Measurements from ENCODE around the gene MRFAP1L1. TPM values are rescaled to one million over a fixed set of nuclear protein-coding genes. Genes with fewer than 3 reads are reported as not detected.
A peak's percentile ranks its signal among the peaks of the same experiment; 100 is the strongest.

MRFAP1L1 gene
- polyA plus RNA-seq, 1 donor (not counting 4 experiments of a cell fraction or from before 2014, with no cell fraction given): 77.9 TPM

DNA sequence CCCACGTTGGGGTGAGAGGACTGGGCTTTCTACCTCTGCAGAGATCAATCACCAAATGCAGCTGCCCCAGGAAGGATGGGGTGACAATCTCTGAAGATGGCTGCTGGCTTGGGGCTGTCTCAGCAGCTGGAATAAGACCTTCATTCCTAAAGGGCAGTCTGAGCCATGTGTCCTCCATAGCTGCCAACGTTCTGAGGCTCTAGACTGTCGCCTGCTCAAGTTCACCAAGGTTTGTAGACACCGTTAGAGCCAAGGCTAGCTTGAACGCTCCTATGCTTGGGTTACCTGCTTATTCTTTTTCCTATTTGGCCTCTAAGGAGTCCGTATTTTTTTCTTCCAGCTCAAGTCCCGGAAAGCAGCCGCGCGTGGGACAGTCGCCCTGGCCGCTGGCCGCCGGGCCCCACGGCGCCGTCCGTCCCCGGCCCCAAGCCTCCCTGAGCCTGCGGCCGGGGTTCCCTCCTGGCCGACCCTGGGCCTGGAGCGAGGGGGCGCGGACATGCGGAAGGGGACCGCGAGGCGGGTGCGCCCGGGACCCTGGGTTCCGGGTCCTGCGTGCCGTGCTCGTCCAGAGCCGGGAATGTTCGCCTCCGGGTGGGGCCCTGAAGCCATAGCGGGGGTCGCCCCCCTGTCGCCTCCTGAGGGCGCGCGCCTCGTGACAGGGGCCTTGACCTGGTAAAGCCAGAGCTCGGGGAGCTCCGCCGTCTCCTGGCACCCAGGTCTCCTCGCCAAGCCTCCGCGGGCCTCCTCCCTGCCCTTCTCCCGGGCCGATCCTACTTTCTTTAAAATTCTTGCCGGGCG is 45.9 kb downstream of the MRFAP1L1 start:
- dilution Hi-C loops (cut with MboI; ENCODE audit: extremely low pct_ligation_motif_present, low sequenced_read_pairs): no loop called here
- Histone ChIP-seq H3K36me3 (ENCODE audit: control insufficient read depth in 2 of 2, extremely low read depth in 1 of 2, insufficient read depth in 2 of 2, low read length in 2 of 2) (no peaks in the 10 kb centered on the region), H3K4me1 (ENCODE audit: control insufficient read depth, extremely low read depth, insufficient read depth, low read length) (peaks cover 8% of the 10 kb centered on the region), H3K4me3 (ENCODE audit: control insufficient read depth in 2 of 3, extremely low read depth in 1 of 3, insufficient read depth in 2 of 3, low read depth in 1 of 3, low read length in 3 of 3) (no peak overlapping the region), H2AFZ (ENCODE audit: control insufficient read depth, low read length) (no peak overlapping the region), H3K79me2 (ENCODE audit: control insufficient read depth, insufficient read depth, low read length) (no peaks in the 10 kb centered on the region), H3K9ac (ENCODE audit: control insufficient read depth, extremely low read depth, insufficient read depth, low read length) (no peak overlapping the region), H3K9me1 (ENCODE audit: control insufficient read depth, extremely low read depth, insufficient read depth, low read length) (no peaks in the 10 kb centered on the region), H4K20me1 (ENCODE audit: control insufficient read depth, extremely low read depth, insufficient read depth, low read length) (no peaks in the 10 kb centered on the region), H3K27me3 (ENCODE audit: control insufficient read depth, extremely low read depth, insufficient read depth, low read length) (peaks cover 20% of the 10 kb centered on the region), H3K27ac (ENCODE audit: control insufficient read depth, insufficient read depth, low read length) (no peak overlapping the region), H3K4me2 (ENCODE audit: control insufficient read depth, extremely low read depth, insufficient read depth, low read depth, low read length) (no peak overlapping the region), H3K9me3 (ENCODE audit: control insufficient read depth, low read depth, low read length) (no peaks in the 10 kb centered on the region)
- TF ChIP-seq, protein P1, sequence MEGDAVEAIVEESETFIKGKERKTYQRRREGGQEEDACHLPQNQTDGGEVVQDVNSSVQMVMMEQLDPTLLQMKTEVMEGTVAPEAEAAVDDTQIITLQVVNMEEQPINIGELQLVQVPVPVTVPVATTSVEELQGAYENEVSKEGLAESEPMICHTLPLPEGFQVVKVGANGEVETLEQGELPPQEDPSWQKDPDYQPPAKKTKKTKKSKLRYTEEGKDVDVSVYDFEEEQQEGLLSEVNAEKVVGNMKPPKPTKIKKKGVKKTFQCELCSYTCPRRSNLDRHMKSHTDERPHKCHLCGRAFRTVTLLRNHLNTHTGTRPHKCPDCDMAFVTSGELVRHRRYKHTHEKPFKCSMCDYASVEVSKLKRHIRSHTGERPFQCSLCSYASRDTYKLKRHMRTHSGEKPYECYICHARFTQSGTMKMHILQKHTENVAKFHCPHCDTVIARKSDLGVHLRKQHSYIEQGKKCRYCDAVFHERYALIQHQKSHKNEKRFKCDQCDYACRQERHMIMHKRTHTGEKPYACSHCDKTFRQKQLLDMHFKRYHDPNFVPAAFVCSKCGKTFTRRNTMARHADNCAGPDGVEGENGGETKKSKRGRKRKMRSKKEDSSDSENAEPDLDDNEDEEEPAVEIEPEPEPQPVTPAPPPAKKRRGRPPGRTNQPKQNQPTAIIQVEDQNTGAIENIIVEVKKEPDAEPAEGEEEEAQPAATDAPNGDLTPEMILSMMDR (optimal IDR thresholded peaks at IDR 0.05 in 1 of 3, IDR thresholded peaks at IDR 0.05 in 1 of 3, conservative IDR thresholded peaks at IDR 0.05 in 1 of 3; ENCODE audit: extremely low read depth in 1 of 3, insufficient read depth in 2 of 3, low read length in 3 of 3): no peak
- TF ChIP-seq EZH2 (IDR thresholded peaks at IDR 0.05; ENCODE audit: low read length): peak; percentile 67
- FAIRE-seq (no peak), DNase-seq (ENCODE audit: low read depth, low spot score) (no peak)

DNA sequence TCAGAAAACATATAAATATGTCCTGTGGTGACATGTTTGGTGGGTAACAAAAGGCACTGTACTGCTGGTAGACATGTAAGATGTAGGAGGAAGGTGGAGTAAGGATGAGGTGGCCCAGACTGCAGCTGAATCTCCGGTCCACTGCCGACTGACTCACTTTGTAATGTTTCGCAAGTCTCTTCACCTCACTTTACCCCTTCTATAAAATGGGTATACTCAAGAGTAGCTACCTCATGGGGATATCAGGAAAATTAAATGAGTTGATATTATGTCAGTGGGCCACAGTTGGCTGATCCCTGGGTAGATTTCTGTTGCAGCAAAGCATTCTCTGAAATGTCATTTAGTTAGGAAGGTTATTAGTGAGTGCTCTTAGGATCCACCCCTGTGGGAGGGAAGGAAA is 47.1 kb downstream of the MRFAP1L1 start:
- dilution Hi-C loops (cut with MboI; ENCODE audit: extremely low pct_ligation_motif_present, low sequenced_read_pairs): no loop called here
- H3K9me1 ChIP-seq (ENCODE audit: control insufficient read depth, extremely low read depth, insufficient read depth, low read length): no peaks in the 10 kb centered on the region
- H3K9me3 ChIP-seq (ENCODE audit: control insufficient read depth, low read depth, low read length): no peaks in the 10 kb centered on the region
- no peak for DNase-seq (ENCODE audit: low read depth, low spot score)
- H3K27ac ChIP-seq (ENCODE audit: control insufficient read depth, insufficient read depth, low read length): no peak overlapping the region
- no peak for FAIRE-seq
- H3K36me3 ChIP-seq (ENCODE audit: control insufficient read depth in 2 of 2, extremely low read depth in 1 of 2, insufficient read depth in 2 of 2, low read length in 2 of 2): no peaks in the 10 kb centered on the region
- no peak for TF ChIP-seq EZH2 (IDR thresholded peaks at IDR 0.05; ENCODE audit: low read length)
- TF ChIP-seq, protein P1 (optimal IDR thresholded peaks at IDR 0.05 in 1 of 3, IDR thresholded peaks at IDR 0.05 in 1 of 3, conservative IDR thresholded peaks at IDR 0.05 in 1 of 3; ENCODE audit: extremely low read depth in 1 of 3, insufficient read depth in 2 of 3, low read length in 3 of 3): no peak
- H2AFZ ChIP-seq (ENCODE audit: control insufficient read depth, low read length): no peak overlapping the region
- no peak overlapping the region for H3K4me3 ChIP-seq (ENCODE audit: control insufficient read depth in 2 of 3, extremely low read depth in 1 of 3, insufficient read depth in 2 of 3, low read depth in 1 of 3, low read length in 3 of 3)
- H3K79me2 ChIP-seq (ENCODE audit: control insufficient read depth, insufficient read depth, low read length): no peaks in the 10 kb centered on the region
- H3K27me3 ChIP-seq (ENCODE audit: control insufficient read depth, extremely low read depth, insufficient read depth, low read length): peaks cover 20% of the 10 kb centered on the region
- H3K4me1 ChIP-seq (ENCODE audit: control insufficient read depth, extremely low read depth, insufficient read depth, low read length): peaks cover 8% of the 10 kb centered on the region
- no peak overlapping the region for H3K4me2 ChIP-seq (ENCODE audit: control insufficient read depth, extremely low read depth, insufficient read depth, low read depth, low read length)
- no peaks in the 10 kb centered on the region for H4K20me1 ChIP-seq (ENCODE audit: control insufficient read depth, extremely low read depth, insufficient read depth, low read length)
- H3K9ac ChIP-seq (ENCODE audit: control insufficient read depth, extremely low read depth, insufficient read depth, low read length): no peak overlapping the region

Data from keratinocyte (primary cell).